ENCODE measurements around the gene RPLP1. TPM values are rescaled to one million over a fixed set of nuclear protein-coding genes. Genes with fewer than 3 reads are reported as not detected.

RPLP1 gene
- total and polyA plus RNA-seq, 4 donors, result 45.2 to 765 (median 319) TPM

DNA sequence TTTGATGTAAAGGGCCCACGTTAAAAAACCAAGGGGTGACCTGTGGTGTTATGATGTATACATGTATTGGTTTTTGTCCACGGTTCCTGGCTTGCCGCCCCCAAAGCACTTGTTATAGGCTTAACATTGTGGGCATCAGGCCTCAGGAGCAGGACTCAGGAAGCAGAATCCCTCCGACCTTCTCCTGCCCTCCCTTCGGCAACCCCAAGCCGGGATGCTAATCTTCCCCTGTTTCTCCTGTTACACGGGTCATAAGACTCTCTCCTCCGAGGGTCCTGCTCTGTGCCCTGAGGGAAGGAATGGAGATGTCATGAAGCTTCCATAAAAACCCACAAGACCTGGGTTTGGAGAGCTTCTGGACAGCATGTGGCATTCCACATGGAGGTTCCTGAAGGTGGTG lies 48.8 kb downstream of the RPLP1 start (continued):
- TF ChIP-seq, protein P1, sequence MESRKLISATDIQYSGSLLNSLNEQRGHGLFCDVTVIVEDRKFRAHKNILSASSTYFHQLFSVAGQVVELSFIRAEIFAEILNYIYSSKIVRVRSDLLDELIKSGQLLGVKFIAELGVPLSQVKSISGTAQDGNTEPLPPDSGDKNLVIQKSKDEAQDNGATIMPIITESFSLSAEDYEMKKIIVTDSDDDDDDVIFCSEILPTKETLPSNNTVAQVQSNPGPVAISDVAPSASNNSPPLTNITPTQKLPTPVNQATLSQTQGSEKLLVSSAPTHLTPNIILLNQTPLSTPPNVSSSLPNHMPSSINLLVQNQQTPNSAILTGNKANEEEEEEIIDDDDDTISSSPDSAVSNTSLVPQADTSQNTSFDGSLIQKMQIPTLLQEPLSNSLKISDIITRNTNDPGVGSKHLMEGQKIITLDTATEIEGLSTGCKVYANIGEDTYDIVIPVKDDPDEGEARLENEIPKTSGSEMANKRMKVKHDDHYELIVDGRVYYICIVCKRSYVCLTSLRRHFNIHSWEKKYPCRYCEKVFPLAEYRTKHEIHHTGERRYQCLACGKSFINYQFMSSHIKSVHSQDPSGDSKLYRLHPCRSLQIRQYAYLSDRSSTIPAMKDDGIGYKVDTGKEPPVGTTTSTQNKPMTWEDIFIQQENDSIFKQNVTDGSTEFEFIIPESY (IDR thresholded peaks at IDR 0.05), result no peak
- TF ChIP-seq GABPA (IDR thresholded peaks at IDR 0.05 in 1 of 2, conservative IDR thresholded peaks at IDR 0.05 in 1 of 2) (no peak), HNF4A (conservative IDR thresholded peaks at IDR 0.05) (no peak), HNF4G (IDR thresholded peaks at IDR 0.05) (no peak), JUND (IDR thresholded peaks at IDR 0.05) (no peak), NR2F2 (IDR thresholded peaks at IDR 0.05) (no peak), FOXA2 (IDR thresholded peaks at IDR 0.05) (no peak), FOXA1 (IDR thresholded peaks at IDR 0.05) (no peak), YY1 (IDR thresholded peaks at IDR 0.05) (no peak)
- TF ChIP-seq, protein P2, sequence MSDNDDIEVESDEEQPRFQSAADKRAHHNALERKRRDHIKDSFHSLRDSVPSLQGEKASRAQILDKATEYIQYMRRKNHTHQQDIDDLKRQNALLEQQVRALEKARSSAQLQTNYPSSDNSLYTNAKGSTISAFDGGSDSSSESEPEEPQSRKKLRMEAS (IDR thresholded peaks at IDR 0.05), result no peak

GRCh38 chr15:69502470-69503045 lies 49.9 kb downstream of the RPLP1 start:
- no peaks in the 10 kb centered on the region for H3K9me3 ChIP-seq (ENCODE audit: control insufficient read depth in 4 of 4, low read length in 3 of 4)
- 88% methylated on average over 10 of the region's 10 CpGs for WGBS
- no peaks in the 10 kb centered on the region for H3K27me3 ChIP-seq (ENCODE audit: control insufficient read depth in 4 of 4, insufficient read depth in 4 of 4, low read length in 3 of 4)
- H3K27ac ChIP-seq (ENCODE audit: low read depth in 1 of 2, low read length in 2 of 2), result no peak overlapping the region
- H3K4me1 ChIP-seq (ENCODE audit: control insufficient read depth in 4 of 4, insufficient read depth in 4 of 4, low read length in 3 of 4), result no peaks in the 10 kb centered on the region
- DNase-seq (ENCODE audit: low spot score), result no peak
- no peaks in the 10 kb centered on the region for H3K36me3 ChIP-seq (ENCODE audit: control insufficient read depth in 4 of 4, insufficient read depth in 3 of 4, low read depth in 1 of 4, low read length in 3 of 4)
- TF ChIP-seq, protein P2 (IDR thresholded peaks at IDR 0.05), result no peak
- TF ChIP-seq REST (IDR thresholded peaks at IDR 0.05) (no peak), EGR1 (IDR thresholded peaks at IDR 0.05; ENCODE audit: low read depth in 2 of 2) (no peak), RAD21 (IDR thresholded peaks at IDR 0.05) (no peak), JUND (IDR thresholded peaks at IDR 0.05) (no peak), HNF4G (IDR thresholded peaks at IDR 0.05) (no peak), FOXA2 (IDR thresholded peaks at IDR 0.05) (no peak), TAF1 (conservative IDR thresholded peaks at IDR 0.05) (no peak), HNF4A (conservative IDR thresholded peaks at IDR 0.05) (no peak), YY1 (IDR thresholded peaks at IDR 0.05) (no peak)
- TF ChIP-seq, protein P3, sequence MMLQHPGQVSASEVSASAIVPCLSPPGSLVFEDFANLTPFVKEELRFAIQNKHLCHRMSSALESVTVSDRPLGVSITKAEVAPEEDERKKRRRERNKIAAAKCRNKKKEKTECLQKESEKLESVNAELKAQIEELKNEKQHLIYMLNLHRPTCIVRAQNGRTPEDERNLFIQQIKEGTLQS (IDR thresholded peaks at IDR 0.05), result no peak
- no peak overlapping the region for H3K9ac ChIP-seq (ENCODE audit: low read depth in 1 of 2, low read length in 2 of 2)
- no peak overlapping the region for H3K4me3 ChIP-seq (ENCODE audit: low read depth in 1 of 3, low read length in 3 of 3)
